HG03064 (cell line): ENCODE results near the gene ACTA1.
"Not testable (repeated sequence)": the region's sequence is repeated elsewhere in the genome, so short reads cannot be mapped to it uniquely, and the experiment has no call there.

ENCODE experiments used
- ATAC-seq: cut with Tn5 transposase; IDR thresholded peaks from one replicate; pipeline ENCODE4 v1.9.1; 2021; ENCODE audit warnings: low read depth; ENCODE audit not compliant: unreplicated experiment

ACTA1 gene

DNA sequence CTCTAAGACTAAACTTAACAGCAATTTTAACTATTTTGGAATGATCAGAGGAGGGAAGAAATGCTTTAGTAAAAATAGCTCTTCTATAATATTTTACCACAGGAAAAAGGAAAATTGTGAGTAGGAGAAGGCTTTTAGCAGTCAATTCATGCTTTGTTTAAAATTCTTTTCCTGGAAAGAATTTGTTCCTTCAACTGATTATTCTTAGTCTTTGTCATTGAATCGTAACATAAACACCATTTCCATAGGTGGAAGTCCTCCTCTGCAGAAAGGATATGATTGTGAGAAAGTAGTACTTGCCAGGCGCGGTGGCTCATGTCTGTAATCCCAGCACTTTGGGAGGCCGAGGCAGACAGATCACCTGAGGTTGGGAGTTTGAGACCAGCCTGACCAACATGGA is 11.9 kb upstream of the ACTA1 start:
- no peak for ATAC-seq

DNA sequence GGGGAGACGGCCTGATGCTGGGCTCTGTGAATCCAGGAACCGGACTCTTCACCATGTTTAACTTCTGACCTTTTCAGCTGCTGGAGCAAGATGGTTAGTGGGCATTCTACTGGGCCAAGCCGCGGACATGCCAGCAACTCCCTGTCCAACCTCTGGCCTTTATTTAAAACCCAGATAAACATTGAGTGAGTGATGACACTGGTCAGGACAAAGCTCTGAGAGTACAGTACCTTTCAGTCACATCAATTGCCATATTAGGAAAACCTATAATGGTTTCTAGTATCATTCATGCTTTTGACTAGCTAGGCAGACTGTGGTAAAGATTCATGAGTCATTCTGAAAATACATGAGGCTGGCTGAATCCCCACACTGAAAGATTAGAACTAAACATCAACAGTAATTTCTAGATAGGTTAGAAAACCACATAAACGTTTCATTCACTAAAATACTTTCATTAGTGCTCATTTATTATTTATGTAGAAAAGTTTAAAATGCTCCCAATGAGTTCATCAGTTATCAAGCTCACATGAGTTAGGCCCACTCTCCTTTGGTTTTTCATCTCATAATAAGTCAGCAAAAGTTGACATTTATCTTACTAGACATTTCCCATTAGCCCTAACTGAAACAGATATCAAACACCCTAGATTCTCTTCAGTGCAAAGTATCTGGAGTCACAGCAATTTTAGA is 7.1 kb upstream of the ACTA1 start:
- ATAC-seq = peak; percentile 95

DNA sequence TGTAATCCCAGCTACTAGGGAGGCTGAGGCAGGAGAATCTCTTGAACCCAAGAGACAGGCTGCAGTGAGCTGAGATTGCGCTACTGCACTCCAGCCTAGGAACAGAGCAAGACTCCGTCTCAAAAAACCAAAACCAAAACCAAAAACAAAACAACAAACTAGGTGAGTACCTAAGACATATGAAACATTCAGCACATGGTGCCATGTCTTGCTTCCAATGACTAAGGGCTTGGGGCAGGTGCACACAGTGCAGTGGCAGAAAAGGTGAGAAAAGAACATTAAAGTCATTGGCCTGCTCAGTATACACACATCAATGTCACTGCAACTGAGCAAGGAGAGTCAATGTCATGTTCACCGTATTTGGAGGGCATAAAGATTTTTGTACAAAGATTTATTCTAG is 4.1 kb upstream of the ACTA1 start:
- ATAC-seq = no peak

DNA sequence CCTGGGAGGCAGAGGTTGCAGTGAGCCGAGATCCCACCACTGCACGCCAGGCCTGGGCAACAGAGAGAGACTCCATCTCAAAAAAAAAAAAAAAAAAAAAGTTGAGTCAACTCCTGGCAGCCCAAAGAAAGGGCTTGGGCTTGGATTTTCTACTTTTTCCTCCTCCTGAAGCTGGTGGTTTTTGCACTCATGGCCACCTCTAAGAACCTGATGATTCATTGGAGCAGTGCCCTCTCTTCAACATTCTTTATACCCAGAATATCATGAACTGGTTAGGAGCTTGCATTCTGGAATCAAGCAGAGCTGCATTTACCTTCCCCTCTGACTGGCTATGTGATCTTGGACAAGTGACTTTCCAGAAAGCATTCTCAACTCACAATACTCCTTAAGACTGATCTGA is 3.5 kb upstream of the ACTA1 start:
- no peak for ATAC-seq

DNA sequence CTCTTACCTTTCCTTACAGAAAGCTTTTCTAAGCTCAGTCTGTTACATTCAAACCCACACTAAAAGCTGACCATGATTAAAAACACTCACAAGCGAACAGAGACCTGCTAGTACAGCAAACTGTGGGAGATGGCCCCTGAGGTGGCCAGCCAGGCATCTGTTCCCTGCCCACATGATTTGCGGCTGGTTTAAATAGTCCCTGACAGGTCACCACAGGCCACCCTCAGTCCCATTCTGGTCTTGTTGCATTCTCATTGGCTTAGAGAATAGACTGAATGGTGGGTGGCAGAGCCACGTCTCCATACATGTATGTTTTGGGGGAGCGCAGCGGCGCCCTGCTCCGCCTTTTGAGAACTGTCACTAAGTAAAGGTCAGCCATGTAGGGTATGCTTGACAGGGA is 2.3 kb upstream of the ACTA1 start:
- no peak for ATAC-seq

DNA sequence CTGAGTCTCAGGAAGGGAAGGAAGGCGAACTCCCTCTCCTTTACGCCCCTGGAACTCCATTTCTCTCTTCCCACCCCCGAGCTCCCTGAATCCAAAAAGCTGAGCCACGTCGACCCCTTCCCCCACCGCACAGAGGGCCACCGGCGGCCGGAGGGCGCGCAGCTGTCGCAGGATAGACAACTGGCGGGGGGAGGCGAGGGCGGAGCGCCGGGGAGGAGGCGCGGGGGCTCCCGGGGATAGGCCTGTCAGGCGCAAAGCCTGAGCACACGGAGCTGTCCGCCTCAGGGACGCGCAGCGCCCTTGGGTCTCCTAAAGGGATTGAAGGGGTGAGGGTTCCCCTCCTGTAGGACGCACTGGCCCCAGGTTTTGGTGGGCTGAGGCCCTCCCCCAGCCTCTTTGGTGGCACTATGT is 752 bp upstream of the ACTA1 start:
- no peak for ATAC-seq

DNA sequence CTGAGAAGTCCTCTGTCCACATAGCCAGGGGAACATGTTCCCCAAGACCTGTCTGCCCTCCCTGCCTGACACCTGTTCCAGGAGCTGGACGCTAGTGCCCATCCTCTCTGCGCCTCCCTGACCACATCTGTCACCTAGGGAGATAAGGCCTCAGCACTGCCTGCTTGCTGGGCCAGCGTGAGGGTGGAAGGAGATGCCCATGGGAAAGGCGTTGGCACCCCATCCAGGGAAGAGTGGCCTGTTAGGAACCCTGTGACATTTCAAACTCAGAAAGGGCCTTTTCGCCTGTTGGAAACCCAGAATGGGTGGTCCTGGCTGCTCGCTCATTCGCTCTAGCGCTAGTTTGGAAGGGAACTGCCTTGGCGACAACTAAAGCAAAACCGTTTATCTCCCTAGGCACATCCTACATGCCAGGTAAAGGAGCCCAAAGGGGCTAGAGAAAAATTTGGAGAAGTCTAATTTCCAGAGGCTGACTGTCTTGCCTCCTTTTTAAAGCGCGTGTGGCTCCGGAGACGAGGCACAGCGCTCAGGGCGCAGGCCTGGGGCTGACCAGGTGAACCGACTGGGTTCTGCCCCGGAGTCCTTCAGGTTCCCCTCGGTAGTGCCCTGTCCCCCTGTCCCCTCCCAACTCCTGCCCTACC is 410 bp downstream of the ACTA1 start:
- no peak for ATAC-seq

DNA sequence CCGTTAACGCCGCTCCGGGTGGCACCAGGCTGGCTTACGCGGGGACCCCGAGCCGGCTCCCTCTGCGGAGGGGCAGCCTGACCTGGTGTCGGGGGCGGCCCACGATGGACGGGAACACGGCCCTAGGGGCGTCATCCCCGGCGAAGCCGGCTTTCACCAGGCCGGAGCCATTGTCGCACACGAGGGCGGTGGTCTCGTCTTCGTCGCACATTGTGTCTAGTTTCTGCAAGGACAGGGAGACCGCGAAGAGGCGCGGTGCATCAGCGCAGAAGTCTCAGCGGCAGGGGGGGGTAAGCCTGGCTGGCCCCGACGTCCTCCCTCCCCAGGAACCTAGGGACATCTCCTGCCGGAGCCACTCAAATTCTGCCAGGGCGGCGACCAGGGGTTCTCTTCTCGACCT is 989 bp downstream of the ACTA1 start:
- no peak for ATAC-seq

DNA sequence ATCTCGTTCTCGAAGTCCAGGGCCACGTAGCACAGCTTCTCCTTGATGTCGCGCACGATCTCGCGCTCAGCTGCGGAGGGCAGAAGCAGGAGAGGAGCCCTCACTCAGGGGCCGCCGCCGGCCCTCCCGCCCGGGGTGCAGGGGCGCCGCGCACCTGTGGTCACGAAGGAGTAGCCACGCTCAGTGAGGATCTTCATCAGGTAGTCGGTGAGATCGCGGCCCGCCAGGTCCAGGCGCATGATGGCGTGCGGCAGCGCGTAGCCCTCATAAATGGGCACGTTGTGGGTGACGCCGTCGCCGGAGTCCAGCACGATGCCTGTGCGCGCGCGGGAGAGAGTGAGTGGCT is 1.8 kb downstream of the ACTA1 start:
- ATAC-seq = no peak

DNA sequence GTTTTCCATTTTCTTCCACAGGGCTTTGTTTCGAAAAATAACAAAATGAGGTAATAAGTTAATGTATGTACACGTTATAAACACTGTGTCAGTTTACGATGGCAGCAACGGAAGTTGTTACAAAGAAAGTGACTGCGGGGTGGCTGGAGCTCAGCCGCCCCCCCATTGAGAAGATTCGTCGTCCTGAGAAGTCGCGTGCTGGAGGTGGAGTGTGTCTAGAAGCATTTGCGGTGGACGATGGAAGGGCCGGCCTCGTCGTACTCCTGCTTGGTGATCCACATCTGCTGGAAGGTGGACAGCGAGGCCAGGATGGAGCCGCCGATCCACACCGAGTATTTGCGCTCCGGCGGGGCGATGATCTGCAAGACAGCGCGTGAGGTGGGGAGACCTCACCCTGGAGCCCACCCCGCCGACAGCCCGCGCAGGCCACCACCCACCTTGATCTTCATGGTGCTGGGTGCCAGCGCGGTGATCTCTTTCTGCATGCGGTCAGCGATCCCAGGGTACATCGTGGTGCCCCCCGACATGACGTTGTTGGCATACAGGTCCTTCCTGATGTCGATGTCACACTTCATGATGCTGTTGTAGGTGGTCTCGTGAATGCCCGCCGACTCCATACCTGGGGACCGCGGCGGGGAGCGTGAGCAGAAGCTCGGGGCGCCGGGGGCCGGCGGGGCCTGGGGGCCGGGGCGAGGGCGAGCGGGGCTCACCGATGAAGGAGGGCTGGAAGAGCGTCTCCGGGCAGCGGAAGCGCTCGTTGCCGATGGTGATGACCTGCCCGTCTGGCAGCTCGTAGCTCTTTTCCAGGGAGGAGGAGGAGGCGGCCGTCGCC is 2.4 kb downstream of the ACTA1 start:
- no peak for ATAC-seq

DNA sequence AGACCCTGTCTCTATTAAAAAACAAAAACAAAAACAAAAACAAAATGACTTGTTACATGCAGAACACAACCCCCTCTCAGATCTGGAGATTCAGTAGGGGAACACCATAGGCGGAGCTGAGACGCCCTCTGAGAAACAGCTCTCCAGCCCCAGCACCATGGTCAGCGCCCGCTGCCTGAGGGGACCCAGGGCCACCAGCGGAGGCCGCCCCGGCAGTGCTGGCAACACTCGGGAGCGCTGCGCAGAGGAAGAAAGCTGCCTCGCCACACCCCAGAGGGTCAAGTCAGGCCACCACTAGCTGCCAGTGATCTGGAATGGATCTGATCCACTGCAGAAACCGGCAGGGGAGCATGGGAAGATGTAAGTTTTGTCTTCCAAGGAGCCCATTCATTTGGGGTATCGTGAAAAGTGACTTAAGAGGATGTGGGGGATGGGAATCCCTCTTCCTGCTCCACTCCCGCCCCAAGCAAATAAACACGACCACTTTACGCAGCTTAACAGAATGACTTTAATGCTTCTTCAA is 3.1 kb downstream of the ACTA1 start:
- ATAC-seq = no peak

DNA sequence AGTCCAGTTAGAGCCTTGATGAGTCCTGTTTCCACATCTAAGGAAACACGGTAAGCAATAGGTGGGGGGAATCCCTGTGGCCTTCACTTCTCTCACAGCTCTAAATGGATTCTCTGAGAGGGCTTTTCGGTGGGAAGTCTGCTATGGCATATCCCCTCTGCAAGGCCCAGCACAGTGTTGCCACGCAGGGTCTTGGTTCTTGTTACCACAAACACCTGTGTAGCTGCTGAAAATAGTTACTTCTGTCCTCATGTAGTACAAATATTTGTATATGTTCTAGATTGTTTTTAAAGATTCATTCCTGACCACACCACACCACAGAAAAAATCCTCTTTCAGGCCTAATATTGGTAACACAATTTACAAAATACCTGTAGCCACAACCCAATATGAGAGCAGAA is 5.6 kb downstream of the ACTA1 start:
- ATAC-seq = no peak

DNA sequence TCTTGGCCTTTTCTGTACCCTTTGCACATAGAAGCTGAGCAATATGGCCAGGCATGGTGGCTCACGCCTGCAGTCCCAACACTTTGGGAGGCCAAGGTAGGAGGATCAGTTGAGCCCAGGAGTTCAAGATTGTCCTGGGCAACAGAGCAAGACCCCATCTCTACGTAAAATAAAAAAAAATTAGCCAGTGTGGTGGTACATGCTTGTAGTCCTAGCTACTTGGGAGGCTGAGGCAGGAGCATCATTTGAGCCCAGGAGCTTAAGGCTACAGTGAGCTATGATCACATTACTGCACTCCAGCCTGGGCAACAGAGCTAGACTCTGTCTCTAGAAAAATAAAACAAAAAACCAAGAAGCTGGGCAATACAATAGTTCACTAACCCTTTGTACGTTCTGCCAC is 6.3 kb downstream of the ACTA1 start:
- ATAC-seq = no peak

DNA sequence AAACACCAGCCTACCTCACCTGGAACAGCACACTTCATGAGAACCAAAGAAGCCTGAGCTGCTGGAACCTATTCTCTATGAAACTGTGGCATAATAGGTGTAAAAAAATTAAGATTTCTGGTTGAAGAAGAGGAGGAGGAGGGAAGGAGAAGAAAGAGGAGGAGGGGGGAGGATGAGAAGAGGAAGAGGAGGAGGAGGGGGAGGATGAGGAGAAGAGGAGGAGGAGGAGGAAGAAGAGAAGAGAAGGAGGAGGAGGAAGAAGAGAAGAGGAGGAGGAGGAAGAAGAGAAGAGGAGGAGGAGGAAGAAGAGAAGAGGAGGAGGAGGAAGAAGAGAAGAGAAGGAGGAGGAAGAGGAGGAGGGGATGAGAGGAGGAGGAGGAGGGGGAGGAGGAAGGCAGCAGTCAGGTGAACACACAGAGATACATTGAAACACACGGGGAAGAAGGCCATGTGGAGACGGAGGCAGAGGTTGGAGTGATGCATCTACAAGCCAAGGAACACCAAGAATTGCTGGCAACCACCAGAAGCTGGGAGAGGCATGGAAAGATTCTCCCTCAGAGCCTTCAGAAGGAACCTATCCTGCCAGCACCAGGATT is 8.2 kb downstream of the ACTA1 start:
- no peak for ATAC-seq

DNA sequence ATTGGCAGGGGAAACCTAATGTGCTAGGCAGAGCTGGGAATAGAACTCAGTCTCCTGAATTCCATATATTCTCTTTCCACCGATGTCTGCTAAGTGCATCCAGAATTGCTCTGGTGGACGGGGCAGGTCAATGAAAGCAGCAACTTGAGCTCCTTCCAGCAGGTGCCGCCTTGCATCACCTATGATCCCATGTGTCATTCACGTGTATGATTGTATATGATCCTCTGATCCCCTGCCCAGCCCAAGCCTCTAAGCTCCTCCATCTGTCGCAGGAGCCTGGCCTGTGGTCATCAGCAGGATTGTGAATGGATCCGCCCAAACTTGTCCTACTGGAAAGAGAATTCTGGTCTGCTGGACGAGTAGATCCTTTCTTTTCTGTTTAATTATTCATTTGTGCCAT is 13.1 kb downstream of the ACTA1 start:
- ATAC-seq = no peak

DNA sequence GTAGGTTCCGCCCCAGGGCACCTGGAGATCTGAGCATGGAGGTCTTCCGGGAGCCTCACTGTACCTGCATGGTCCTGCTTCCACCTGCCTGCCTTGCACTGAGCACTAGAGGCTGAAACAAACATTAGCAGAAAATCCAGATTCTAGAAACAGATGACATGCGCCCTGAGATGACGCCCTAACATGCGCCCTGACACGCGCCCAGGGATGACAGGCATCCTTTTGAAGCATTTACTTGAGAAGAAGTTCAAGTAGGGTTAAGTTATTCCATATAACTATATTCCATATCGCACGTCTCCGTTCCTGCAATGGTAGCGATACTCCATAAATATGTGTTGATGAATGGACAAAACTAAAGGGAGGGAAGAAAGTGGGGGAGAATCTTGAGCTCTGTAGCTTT is 13.7 kb downstream of the ACTA1 start:
- no peak for ATAC-seq

DNA sequence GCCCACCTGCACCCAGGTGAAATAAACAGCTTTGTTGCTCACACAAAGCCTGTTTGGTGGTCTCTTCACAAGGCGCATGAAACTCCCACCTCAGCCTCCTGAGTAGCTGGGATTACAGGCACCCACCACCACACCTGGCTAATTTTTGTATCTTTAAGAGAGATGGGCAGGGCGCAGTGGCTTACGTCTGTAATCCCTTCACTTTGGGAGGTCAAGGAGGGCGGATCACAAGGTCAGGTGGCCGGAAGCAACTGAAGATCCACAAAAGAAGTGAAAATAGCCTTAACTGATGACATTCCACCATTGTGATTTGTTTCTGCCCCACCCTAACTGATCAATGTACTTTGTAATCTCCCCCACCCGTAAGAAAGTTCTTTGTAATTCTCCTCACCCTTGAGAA is 15.3 kb downstream of the ACTA1 start:
- not testable (repeated sequence) for ATAC-seq

DNA sequence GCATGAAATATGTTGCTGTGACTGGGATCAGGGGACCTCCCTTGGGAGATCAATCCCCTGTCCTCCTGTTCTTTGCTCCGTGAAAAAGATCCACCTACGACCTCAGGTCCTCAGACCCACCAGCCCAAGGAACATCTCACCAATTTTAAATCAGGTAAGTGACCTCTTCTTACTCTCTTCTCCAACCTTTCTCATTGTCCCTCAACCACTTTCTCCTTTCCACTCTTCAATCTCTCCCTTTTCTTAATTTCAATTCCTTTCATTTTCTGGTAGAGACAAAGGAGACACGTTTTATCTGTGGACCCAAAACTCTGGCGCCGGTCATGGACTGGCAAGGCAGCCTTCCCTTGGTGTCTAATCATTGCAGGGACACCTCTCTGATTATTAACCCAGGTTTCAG is 21.1 kb downstream of the ACTA1 start:
- not testable (repeated sequence) for ATAC-seq

DNA sequence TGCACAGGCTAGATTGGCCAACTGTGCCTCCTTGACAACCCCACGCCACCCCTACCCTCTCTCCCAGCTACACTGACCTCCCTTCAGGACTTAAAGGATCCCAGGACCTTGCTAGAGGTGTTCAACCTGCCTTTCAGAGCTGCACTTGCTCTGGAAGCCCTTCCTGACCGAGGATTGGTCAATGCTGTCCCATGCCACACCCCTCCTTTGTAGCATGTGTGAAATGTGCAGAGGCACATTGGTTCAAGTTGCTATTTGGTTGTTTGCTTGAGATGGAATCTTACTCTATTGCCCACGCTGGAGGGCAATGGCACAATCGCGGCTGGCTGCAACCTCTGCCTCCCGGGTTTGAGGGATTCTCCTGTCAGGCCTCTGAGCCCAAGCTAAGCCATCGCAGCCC is 21.8 kb downstream of the ACTA1 start:
- ATAC-seq = no peak

DNA sequence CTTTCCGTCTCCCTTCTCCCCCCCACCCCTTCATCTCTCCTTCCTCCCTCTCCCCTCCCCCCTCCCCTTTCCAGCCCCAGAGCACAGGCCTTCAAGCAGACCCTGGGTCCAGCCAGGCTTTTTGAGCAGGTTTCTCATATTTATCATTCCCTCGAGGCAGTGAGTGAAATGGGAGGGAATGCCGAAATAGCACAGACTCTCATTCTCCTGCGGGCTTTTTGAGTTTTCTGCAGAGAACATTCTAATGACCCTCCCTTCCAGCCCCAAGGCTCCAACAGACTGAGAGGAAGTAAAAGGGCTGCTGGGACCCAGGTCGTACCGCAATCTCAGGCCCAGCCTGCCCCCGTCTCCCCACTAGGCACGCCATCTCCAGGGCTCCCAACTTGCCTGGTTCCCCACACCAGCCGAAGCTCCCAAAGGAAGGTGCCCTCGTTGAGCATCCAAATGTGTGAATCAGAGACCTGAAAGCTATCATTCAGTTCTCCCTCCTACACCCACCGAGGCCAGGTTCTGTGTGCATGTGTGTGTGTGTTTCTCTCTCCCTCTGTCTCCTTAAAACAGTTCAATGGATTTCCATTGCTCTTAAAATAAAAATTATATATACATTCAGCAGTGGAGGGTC is 22.3 kb downstream of the ACTA1 start:
- ATAC-seq = no peak
